Mesendoderm (in vitro differentiated cells): ENCODE measurements around the gene DENND2C.

Source experiments
- DNase-seq: peaks from one replicate; pipeline ENCODE4 v3.0.0; 2013
- H2AK5ac ChIP-seq: 2 replicates; pipeline ENCODE4 v1.6.1; 2013; ENCODE audit warnings: low read length, inconsistent platforms
- H2BK120ac ChIP-seq: 2 replicates; pipeline ENCODE4 v1.6.1; 2013; ENCODE audit warnings: low read depth, mild to moderate bottlenecking, low read length, moderate library complexity, mixed read lengths
- H2BK15ac ChIP-seq: replicated peaks from 2 replicates; pipeline ENCODE4 v1.6.1; 2013; ENCODE audit warnings: low read depth, mild to moderate bottlenecking, moderate library complexity
- H2BK5ac ChIP-seq: 2 replicates; pipeline ENCODE4 v1.6.1; 2013; ENCODE audit warnings: low read length, inconsistent platforms
- H3K18ac ChIP-seq: 2 replicates; pipeline ENCODE4 v1.6.1; 2013; ENCODE audit warnings: mild to moderate bottlenecking, low read length, mixed read lengths
- H3K23ac ChIP-seq: one replicate; pipeline ENCODE4 v1.6.1; 2013; ENCODE audit warnings: low read length
- H3K27ac ChIP-seq: 2 replicates; pipeline ENCODE4 v1.5.1; 2013; ENCODE audit warnings: low read depth, mild to moderate bottlenecking, inconsistent platforms, low read length, moderate library complexity
- H3K27me3 ChIP-seq: 2 replicates; pipeline ENCODE4 v1.6.1; 2013; ENCODE audit warnings: low read length, control low read depth, mild to moderate bottlenecking, inconsistent platforms; ENCODE audit not compliant: insufficient read depth, poor library complexity
- H3K36me3 ChIP-seq: 2 replicates; pipeline ENCODE4 v1.6.1; 2013; ENCODE audit warnings: low read length, inconsistent platforms; ENCODE audit not compliant: control insufficient read depth, insufficient read depth
- H3K4ac ChIP-seq: one replicate; pipeline ENCODE4 v1.6.1; 2013; ENCODE audit warnings: low read depth, mild to moderate bottlenecking, low read length, moderate library complexity
- H3K4me1 ChIP-seq: 2 replicates; pipeline ENCODE4 v1.6.1; 2013; ENCODE audit warnings: low read depth, low read length, inconsistent platforms; ENCODE audit not compliant: control insufficient read depth
- H3K4me2 ChIP-seq: 2 replicates; pipeline ENCODE4 v1.6.1; 2013; ENCODE audit warnings: low read length
- H3K4me3 ChIP-seq: 2 replicates; pipeline ENCODE4 v1.5.1; 2013; ENCODE audit warnings: mild to moderate bottlenecking, low read length
- H3K56ac ChIP-seq: one replicate; pipeline ENCODE4 v1.6.1; 2013; ENCODE audit warnings: low read length
- H3K79me1 ChIP-seq: 2 replicates; pipeline ENCODE4 v1.6.1; 2013; ENCODE audit warnings: low read length, inconsistent platforms
- H3K79me2 ChIP-seq: 2 replicates; pipeline ENCODE4 v1.6.1; 2013; ENCODE audit warnings: mild to moderate bottlenecking, low read length; ENCODE audit not compliant: control insufficient read depth, insufficient read depth
- H3K9ac ChIP-seq: 2 replicates; pipeline ENCODE4 v1.6.1; 2013; ENCODE audit warnings: low read length, inconsistent platforms
- H4K5ac ChIP-seq: one replicate; pipeline ENCODE4 v1.6.1; 2013; ENCODE audit warnings: low read length
- H4K8ac ChIP-seq: one replicate; pipeline ENCODE4 v1.6.1; 2013; ENCODE audit warnings: low read depth, mild to moderate bottlenecking, control low read depth, low read length, moderate library complexity
- WGBS: extraction: QIAGEN DNeasy Blood & Tissue Kit; methylation state at CpG from one replicate; pipeline ENCODE4 v1.1.7; 2013; ENCODE audit warnings: low lambda C conversion rate, missing lambda C conversion rate; ENCODE audit not compliant: insufficient coverage; ENCODE audit errors: extremely low coverage; 5-methylcytosine and 5-hydroxymethylcytosine counted together

The DENND2C gene

GRCh38 chr1:114701931-114702330, 32.1 kb upstream of the DENND2C start:
- Histone ChIP-seq H3K9ac (no peak overlapping the region), H3K27me3 (no peaks in the 10 kb centered on the region), H2BK120ac (no peak overlapping the region), H2BK5ac (no peak overlapping the region), H3K4me3 (no peak overlapping the region), H3K79me1 (no peaks in the 10 kb centered on the region), H2AK5ac (no peak overlapping the region), H3K4me2 (no peak overlapping the region), H3K23ac (no peak overlapping the region), H3K79me2 (no peaks in the 10 kb centered on the region), H4K5ac (no peak overlapping the region), H3K18ac (no peak overlapping the region), H4K8ac (no peak overlapping the region), H2BK15ac (no peak overlapping the region), H3K27ac (no peak overlapping the region), H3K36me3 (peaks cover 2% of the 10 kb centered on the region), H3K4ac (no peak overlapping the region), H3K4me1 (no peaks in the 10 kb centered on the region), H3K56ac (no peak overlapping the region)
- no peak for DNase-seq
- WGBS = no CpG with 5 or more reads among the region's 2 CpGs

GRCh38 chr1:114700036-114700600, 30.3 kb upstream of the DENND2C start:
- Histone ChIP-seq H3K4me1 (peaks cover 2% of the 10 kb centered on the region), H3K4me2 (no peak overlapping the region), H2AK5ac (no peak overlapping the region), H3K79me1 (no peaks in the 10 kb centered on the region), H3K79me2 (no peaks in the 10 kb centered on the region), H3K18ac (no peak overlapping the region), H2BK15ac (no peak overlapping the region), H4K5ac (no peak overlapping the region), H3K9ac (no peak overlapping the region), H3K27ac (no peak overlapping the region), H4K8ac (no peak overlapping the region), H2BK120ac (no peak overlapping the region), H3K36me3 (no peaks in the 10 kb centered on the region), H3K4me3 (no peak overlapping the region), H3K56ac (no peak overlapping the region), H3K4ac (no peak overlapping the region), H3K27me3 (no peaks in the 10 kb centered on the region), H2BK5ac (no peak overlapping the region), H3K23ac (no peak overlapping the region)
- no peak for DNase-seq
- WGBS = no CpG with 5 or more reads among the region's 4 CpGs

DNA sequence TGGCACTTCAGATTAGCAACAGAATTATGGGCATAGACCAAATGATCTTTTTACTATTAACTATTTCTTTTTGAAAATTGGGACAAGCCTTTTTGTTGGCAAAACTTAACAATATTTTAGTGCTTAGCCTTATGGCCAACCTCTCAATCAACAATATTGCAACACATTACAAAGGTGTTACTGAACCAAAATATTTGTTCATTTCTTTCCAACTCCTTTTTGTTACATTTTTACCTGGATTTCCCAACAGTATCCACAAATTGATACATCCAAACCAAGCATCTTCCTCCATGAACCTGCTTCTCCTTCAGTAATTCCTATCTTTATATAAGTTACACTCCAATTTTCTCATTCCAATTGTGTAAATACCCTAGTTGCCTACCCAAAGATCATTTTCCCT, 27.0 kb upstream of the DENND2C start:
- no peak overlapping the region for H2BK120ac ChIP-seq
- H3K4me2 ChIP-seq = no peak overlapping the region
- no peak overlapping the region for H3K18ac ChIP-seq
- H3K27me3 ChIP-seq = no peaks in the 10 kb centered on the region
- no peaks in the 10 kb centered on the region for H3K79me2 ChIP-seq
- DNase-seq = no peak
- H3K9ac ChIP-seq = no peak overlapping the region
- H2BK15ac ChIP-seq = no peak overlapping the region
- H3K36me3 ChIP-seq = no peaks in the 10 kb centered on the region
- H4K5ac ChIP-seq = no peak overlapping the region
- no peak overlapping the region for H2BK5ac ChIP-seq
- H3K23ac ChIP-seq = no peak overlapping the region
- peaks cover 2% of the 10 kb centered on the region for H3K4me1 ChIP-seq
- no peak overlapping the region for H3K56ac ChIP-seq
- H3K79me1 ChIP-seq = no peaks in the 10 kb centered on the region
- H3K27ac ChIP-seq = no peak overlapping the region
- H4K8ac ChIP-seq = no peak overlapping the region
- no peak overlapping the region for H3K4me3 ChIP-seq
- H2AK5ac ChIP-seq = no peak overlapping the region
- H3K4ac ChIP-seq = no peak overlapping the region

- Histone ChIP-seq H3K4me1 (peaks cover 2% of the 10 kb centered on the region), H3K36me3 (no peaks in the 10 kb centered on the region), H3K27ac (no peak within 1 kb of the TSS), H2AK5ac (no peak within 1 kb of the TSS), H2BK120ac (no peak within 1 kb of the TSS), H3K27me3 (no peaks in the 10 kb centered on the region), H4K5ac (no peak within 1 kb of the TSS), H3K79me2 (no peaks in the 10 kb centered on the region), H3K4me3 (no peak within 1 kb of the TSS), H3K56ac (no peak within 1 kb of the TSS), H2BK15ac (no peak within 1 kb of the TSS), H3K23ac (no peak within 1 kb of the TSS), H3K4me2 (no peak within 1 kb of the TSS), H3K4ac (no peak within 1 kb of the TSS), H3K79me1 (no peaks in the 10 kb centered on the region), H4K8ac (no peak within 1 kb of the TSS), H3K18ac (no peak within 1 kb of the TSS), H3K9ac (no peak within 1 kb of the TSS), H2BK5ac (no peak within 1 kb of the TSS)
- DNase-seq = no peak
- WGBS = no CpG with 5 or more reads among the region's 6 CpGs
Observed at GRCh38 chr1:114695430-114696058, 25.7 kb upstream of the DENND2C start, which contains the start of gene AMPD1. Gene AMPD1, minus strand, starts transcription at chr1:114695546. Its CDS starts 75 bp downstream, at chr1:114695471.

- no peak overlapping the region for H3K27ac ChIP-seq
- H4K8ac ChIP-seq = no peak overlapping the region
- H3K4me1 ChIP-seq = peaks cover 2% of the 10 kb centered on the region
- H3K4me3 ChIP-seq = no peak overlapping the region
- 100% methylated on average over 1 of the region's 9 CpGs for WGBS
- no peak overlapping the region for H2BK120ac ChIP-seq
- DNase-seq = no peak
- no peak overlapping the region for H3K23ac ChIP-seq
- H2BK5ac ChIP-seq = no peak overlapping the region
- no peaks in the 10 kb centered on the region for H3K79me1 ChIP-seq
- H3K27me3 ChIP-seq = no peaks in the 10 kb centered on the region
- no peak overlapping the region for H4K5ac ChIP-seq
- H3K36me3 ChIP-seq = no peaks in the 10 kb centered on the region
- H3K4ac ChIP-seq = no peak overlapping the region
- H3K9ac ChIP-seq = no peak overlapping the region
- no peak overlapping the region for H2AK5ac ChIP-seq
- H3K56ac ChIP-seq = no peak overlapping the region
- no peak overlapping the region for H3K18ac ChIP-seq
- H3K79me2 ChIP-seq = no peaks in the 10 kb centered on the region
- H2BK15ac ChIP-seq = no peak overlapping the region
- H3K4me2 ChIP-seq = no peak overlapping the region
Observed at GRCh38 chr1:114694540-114695310, 24.9 kb upstream of the DENND2C start.
